Glomerular endothelial cell (primary cell): ENCODE measurements around the gene MEF2C. TPM values are rescaled to one million over a fixed set of nuclear protein-coding genes. Genes with fewer than 3 reads are reported as not detected.

Experiments used
- DNase-seq: peaks from one replicate; pipeline ENCODE4 v3.0.0-alpha.2; 2011; ENCODE audit warnings: low read depth, low spot score; ENCODE audit errors: extremely low read depth
- total RNA-seq: library from RNA; depleted of rRNA; stranded (reverse); fragments of >200 nt; gene quantifications from 2 replicates; pipeline ENCODE4 v1.2.3, GENCODE V29; 2015

The MEF2C gene
- total RNA-seq, 1 donor from 2014 or later: 40.0 TPM

DNA sequence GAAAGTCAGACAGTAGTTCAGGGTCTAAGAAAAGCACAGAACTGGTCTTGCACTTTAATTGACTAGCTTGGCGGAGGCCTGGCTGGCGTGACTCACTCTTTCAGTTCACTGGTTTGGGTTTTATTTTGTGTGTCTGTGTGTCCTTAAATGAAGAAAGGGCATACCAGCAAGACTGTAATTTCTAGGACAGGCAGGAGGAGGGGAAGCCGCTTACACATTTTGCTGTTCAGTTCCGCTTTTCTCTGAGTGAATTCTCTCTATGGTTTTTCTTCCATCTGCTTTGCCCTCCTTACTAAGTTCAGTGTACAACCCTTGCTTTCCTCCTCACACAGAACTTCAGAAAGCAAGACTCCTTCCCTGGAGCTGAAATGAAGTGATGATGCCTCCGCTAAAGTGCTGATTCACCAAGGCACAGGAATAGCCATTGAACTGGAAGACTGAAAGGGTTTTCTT, 150.8 kb downstream of the MEF2C start:
- DNase-seq: no peak

DNA sequence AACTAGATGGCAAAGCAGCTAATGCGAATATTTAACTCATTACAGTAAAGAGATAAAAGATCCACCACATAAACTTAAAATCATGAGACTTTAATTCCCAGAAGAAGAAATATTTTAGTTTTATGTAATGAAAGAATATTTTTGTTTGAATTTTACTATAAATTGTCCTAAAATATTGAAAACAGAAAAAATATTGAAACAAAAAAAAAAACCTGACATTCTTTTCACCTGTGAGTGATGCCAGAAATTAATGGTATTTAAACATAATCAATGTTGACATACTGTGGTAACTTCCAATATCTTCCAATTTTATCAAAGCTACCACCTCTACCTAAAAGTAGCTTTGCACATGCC, 153.2 kb downstream of the MEF2C start:
- DNase-seq: no peak

DNA sequence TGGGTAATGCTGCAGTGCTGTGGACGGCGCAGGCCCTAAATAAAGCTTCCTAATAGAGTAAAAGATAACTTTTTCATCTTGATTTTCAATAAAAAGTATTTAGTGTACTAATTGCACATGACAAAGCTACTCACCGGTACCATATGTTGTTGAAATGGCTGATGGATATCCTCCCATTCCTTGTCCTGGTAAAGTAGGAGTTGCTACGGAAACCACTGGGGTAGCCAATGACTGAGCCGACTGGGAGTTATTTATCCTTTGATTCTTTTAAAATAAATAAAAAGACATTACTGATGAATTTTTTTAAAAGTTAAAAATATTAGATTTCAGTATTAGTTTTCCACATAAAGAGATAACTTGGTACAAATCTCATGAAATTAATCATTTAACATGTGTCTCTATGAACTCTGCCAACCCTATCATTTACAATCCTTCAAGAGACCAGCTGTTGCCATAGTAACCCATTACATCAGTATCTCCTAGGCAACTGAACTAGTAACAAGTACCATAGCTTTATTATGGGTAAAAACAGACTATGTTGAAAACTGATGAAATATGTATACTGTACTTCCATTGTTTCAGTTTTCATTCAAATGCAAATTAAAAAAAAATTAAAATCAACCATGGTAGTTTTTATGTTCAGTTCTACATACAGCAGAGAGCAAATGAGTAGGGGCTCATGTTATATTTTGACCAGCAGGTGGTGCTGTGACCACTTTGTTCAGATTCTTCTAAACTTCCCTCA, 153.7 kb downstream of the MEF2C start:
- peak; percentile 87 for DNase-seq

DNA sequence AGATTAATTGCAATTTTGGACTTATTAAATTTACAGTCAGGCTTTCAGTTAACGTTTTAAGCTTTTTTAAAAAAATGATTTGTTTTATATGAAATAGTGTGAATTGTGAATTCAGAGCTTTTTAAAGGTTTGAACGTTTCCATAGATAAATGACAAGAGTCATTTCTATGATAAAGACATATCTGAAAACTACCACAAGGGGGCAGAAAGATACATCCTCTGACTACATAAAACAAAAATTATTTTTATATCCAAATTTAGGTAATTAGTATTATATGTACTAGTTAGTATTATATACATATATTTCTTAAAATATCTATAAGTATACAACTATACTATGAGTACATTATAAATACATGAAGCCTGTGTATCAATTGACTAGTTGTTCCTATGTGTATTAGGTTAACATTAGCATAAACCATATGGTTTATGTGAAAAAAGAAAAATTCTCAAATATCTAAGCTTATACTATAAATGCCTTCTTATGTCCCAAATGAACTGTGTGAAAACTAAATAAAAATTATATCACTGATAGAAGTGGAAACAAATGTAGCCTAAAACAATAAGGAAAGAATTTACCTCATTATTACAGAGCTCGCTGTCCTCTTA, 155.2 kb downstream of the MEF2C start:
- no peak for DNase-seq

DNA sequence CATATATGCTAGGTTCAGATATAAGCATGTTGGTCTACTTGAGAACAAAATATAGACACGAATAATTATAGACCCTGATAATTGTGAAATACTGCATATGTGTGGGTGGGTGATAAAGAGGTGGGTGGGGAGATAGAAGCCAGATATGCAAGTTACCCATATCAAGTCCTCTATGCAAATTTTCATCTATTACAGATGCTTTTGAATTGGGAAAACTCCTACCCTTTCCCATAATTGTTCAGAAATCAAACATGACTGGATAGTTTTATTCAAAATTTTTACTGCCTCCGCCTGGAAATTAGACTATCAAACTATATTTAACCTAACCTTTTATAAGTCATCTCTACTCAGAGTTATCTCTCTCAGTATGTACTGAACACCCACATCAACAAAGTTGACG, 157.5 kb downstream of the MEF2C start:
- DNase-seq: no peak

DNA sequence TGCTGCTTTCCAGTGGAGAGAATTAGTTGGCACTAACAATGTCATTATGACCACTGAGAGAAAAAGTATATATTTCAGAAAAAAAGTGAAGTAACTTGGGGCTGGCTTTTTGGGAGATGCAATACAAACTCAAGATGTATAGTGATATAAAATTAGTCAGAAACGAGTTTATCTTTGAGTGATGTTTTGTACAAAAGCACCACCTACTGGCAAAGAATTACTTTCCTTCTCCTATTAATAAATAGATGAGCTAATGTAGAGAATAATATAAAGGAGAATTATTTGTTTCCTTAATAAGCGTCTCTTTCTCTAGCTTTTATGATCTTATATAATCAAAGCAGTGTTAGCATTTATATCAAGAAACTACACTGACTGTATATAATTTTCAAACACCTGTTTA, 158.8 kb downstream of the MEF2C start:
- no peak for DNase-seq

DNA sequence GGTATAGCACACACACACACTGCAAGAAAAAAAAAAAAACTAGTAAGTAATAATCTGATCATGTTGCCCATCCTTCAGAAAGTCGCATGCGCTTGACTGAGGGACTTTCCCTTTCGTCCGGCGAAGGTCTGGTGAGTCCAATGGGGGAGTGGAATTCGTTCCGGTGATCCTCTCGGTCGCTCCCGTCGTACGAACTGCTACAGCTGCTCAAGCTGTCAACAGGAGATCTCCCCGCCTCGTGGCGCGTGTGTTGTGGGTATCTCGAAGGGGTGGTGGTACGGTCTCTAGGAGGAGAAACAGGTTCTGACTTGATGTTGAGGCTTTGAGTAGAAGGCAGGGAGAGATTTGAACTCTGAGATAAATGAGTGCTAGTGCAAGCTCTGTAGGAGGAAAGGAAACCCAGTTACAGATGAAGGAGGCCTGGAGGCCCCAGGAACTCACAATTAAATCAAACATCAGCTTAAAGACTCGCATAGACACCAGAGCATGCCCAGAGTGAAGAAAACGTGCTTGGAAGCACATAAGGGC, 160.4 kb downstream of the MEF2C start:
- no peak for DNase-seq

DNA sequence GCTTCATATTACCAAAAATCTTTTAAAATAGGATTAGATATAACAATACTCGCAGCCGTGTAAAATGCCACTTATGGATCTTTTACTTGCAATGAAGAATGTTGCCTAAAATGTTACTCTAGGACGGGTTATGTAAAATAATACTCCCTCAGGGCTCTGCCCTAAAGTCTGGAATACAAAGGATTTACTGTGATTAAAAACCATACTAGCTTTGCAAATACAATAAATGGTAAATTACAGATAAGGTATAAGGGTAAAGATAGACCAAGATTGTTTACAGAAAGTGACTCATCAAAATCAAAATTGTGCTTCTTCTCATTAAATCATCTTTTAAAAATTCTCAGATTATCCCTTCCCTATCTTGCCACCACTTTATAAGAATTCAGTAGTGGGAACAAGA, 163.6 kb downstream of the MEF2C start:
- DNase-seq: no peak

DNA sequence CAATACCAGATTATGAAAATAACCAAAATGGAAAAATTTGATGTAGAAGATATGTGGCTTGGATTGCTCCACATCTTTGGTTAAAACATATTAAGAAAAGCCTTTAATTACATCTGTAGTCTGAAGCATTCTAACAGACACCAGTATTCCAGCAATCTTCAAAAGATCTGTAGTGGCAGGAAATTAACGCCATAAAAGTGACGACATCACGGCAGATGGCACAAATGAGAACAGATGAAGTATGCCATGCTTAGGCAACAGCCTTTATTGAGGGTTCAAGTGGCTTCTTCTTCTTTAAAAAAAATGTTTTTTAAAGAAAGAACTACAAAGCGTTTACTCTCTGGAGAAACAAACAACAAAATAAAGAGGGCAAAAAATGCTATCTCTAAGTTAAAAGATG, 164.2 kb downstream of the MEF2C start:
- no peak for DNase-seq

DNA sequence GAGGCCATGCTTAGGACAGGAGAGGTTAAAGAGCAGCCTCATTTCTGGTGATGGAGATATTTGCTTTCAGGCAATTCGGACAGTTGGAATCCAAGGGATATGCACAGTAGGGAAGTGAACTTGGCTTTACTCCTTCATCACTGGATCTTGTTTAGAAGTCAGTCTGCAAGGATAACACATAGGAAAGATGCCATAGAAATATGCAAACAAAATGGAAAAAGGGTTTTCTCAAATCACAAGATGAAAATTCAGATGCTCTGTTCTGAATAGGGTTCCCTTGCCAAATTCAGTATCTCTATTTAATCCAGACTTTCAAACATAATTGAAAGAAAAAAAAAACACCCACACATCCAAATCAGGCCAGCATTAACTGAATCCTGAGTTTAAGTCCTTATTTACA, 166.9 kb downstream of the MEF2C start:
- DNase-seq: no peak

DNA sequence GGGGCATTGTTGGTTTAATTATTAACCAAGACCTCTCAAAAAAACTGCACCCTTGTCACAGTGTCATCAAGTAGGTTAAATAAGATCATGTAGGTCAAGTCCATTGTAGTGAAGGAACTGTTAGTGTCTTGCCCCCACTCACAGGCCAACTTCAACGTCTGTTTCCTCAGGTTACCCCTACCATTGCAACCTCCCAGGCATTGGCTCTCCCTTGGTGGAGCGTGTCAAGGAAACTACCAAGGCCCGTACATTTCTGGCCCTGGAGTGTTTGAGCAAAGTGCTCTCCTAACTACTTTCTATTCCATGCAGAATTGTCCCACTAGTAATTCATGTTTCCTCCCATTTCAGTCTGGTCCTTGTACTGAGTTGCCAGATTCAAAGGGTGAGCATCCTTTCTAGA, 167.5 kb downstream of the MEF2C start:
- DNase-seq: no peak

DNA sequence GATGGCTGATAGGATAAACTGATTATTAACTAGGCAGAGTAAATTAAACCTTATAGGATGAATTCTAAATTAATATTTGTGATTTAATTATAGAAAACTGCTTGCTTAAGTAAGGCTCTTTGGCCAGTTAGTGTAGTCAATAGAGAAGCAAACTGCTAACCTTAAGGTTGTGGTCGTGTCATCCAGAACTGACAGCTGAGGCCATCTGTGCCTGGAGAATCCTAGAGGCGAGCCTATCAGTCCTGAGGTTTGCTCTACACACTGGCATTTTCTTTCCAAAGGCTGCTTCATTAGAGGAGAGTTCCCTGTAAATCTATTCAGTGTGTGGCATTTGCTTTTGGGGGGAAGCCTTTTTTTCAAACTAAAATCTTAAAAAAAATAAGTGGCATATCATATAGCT, 169.2 kb downstream of the MEF2C start:
- DNase-seq: no peak

DNA sequence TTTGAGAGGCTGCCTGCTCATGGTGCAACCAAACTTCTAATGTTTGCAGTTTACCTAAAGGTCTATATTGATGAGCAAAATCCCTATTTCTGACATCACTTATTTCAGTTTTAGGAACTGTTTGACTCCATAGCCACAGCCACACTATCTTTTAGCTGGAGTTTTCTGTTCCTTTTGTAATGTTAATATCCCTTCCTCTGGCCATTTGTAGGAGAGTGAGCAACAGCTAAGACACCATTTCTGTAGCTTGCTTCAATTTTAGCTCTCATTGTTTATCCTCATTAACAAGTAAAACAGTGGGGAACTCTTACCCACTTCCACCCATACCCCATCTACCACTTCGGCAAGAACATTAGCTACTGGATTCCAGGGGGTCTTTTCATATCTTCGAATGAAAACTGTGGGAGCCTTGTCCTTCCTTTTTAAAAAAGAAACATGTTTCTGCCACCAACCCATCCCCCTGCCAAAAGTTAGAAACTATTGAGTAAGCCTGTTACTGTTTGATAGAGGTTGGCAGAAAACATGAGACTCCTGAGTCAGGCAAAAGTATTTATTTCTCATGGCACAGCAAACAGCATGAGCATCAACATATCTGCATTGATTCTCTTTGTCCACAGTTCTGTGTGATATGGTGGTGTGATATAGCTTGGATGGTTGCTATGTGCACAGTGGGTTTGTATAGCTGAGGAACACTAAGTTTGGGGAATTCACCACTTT, 174.1 kb downstream of the MEF2C start:
- no peak for DNase-seq

DNA sequence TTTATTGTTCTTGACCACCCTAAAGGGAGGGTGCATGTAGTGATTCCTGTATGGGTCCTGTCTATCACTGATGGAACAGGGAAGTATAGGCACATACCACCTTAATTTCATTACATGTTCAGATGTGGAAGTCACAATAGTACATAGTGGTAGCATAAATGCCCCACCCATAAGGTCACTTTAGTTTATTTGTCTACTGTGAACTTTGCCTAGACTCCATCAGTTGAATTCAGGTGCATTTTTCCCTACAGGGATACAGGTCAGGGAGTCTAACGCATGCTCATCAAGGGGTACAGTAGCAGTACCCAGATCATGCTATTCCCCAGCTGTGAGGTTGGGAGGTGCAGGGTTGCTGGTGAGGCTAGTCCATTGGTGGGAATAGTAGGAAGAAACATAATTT, 175.0 kb downstream of the MEF2C start:
- no peak for DNase-seq

DNA sequence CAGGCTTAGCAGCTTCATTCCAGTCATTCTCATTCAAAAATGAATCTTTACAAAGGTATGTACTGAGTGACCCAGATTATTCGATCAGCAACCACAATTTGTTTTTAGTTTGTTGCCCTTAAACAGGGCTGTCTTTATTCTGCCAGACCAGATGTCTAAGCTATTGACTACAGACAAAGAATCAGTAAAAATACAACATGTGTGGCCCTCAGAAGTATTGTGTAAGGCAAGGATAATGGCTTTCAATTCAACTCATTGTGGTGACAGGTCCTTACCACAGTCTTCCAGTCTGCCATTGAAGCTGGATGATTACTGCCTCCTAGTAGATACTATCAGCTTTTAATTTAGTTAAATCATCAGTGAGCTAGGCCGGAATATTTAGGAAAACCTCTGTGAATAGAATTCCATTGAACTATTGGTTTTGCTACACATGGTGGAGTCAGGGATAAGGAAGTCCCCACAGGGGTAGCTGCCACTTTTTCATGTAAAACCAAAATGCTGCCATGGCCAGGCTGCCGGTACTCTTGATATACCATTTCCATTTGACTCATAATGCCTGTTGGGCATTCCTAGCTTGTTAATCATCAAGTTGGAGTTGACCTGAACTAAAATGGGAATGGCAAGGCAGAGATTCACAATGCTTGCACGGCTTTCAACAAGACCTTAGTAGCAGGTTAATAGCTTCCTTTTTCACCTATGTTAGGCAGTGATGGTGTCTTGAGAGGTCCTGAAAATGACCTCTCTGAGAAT, 175.6 kb downstream of the MEF2C start:
- DNase-seq: no peak

DNA sequence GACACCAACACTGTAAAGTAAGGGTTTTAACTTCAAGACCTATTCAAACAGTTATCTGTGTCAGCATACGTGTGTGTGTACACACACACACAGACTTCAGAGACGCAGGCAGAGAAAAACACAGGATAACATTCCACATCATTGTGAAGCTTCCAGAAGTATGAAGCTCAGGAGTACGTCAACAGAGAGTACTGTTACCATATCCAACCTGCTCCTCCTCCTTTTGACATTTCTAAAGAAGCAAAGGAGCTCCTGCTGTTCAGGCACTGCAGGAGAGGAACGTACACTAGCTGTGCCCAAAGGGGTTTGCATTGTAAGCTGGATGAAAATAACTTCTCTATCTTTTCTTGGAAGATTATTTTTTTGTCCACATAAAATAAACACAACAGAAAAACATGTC, 180.7 kb downstream of the MEF2C start:
- no peak for DNase-seq

DNA sequence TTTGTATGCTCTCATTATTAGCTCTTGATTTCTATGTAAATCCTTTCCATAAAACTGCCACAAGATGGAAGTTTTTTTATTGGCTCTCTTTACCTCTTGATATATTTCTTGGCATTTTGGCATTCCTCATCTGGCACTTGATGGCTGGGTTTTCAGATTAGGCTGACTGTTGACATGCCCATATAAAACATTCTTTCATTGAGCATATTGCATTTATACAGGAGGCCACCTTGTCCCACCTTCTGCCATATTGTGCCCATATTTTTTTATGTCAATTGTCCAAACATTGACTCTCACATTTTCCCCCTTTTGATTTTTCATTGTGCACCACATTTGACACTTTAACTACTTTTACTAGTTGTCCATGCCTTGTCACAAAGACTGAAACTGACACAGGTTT, 182.9 kb downstream of the MEF2C start:
- no peak for DNase-seq

DNA sequence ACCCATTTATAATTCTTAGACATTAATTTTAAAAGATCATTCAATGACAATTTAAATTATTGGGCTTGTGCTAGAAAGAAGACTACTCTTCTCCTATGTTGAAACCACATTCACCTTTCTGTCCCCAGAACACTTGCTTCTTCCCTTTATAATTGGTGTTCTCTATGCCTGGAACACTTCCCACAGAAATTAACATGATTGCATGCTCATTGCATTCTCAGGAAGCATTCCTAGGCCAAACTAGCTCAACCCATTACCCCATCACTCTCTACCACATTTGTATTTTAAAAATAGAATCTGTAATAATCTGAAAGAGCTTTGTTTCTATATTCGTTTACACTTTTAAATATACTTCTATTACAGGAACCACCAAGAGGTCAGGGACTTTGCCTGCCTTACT, 184.7 kb downstream of the MEF2C start:
- DNase-seq: no peak

DNA sequence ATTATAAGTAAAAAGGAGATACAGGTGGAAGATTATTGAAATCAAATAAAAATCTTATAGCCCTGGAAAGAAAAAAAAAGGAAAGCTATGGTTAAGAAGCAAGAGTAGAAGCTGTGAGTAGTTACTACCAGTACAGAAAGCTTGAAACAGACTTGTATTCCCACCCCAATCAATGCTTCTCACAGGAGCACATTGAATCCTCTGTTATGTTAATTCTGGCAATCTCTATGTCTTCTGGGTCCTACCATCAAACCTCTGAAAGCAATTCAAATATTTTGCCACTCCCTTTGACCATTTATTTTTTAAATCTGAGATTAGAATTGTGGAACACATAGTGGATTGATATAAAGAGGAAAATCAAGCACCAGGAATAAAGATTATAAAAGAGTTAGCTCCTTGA, 186.5 kb downstream of the MEF2C start:
- no peak for DNase-seq

DNA sequence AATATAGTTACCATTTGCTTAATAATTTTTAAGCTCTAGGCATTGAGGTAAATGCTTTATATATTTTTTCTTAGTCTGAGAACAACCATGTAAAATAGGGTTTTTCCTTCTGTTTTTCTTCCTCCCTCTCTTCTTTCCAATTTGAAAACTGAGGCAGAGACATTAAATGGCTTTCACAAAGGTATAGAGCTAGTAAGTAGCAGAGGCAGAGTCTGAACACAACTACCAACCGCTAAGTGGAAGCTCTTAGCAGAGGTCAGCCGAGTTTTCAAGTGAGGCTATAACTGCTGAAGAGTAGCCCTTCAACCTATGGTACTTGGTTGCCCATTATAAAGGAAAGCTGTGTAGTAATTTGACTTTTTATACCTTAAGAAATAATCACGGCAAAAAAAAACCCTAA, 187.1 kb downstream of the MEF2C start:
- DNase-seq: no peak

DNA sequence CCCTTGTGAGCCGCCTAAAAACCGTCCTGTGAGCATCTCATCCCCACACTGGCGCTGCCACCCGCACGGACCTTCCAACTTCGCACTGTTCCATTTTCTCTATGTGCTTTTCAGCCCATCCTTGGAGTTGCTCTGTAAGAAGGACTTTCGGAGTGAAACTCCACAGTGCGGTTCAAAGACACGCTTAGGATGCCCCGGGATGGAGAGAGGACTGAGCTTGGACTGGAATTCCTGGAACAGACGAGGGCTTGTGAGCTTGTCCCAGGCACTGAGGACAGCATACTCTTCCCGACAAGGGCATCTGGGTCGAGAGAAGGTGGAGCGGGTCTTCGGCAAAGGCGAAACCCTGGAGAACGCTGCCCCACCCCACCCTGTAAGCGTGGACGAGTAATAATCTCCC, 187.8 kb downstream of the MEF2C start:
- DNase-seq: no peak
